Skeletal muscle tissue (tissue), 5 donors: ENCODE measurements around the gene NUTM2D. TPM values are rescaled to one million over a fixed set of nuclear protein-coding genes. Genes with fewer than 3 reads are reported as not detected.
"Not testable (repeated sequence)": the region's sequence is repeated elsewhere in the genome, so short reads cannot be mapped to it uniquely, and the experiment has no call there.

Experiments
- H3K27ac ChIP-seq: one replicate; pipeline ENCODE4 v1.7.0; 2013; ENCODE audit warnings: mild to moderate bottlenecking, low read depth, low read length, inconsistent platforms
- H3K27me3 ChIP-seq, 3 donors: one replicate each; pipeline ENCODE4 v1.7.0; 2013; ENCODE audit warnings: low read length in 3 of 3; ENCODE audit not compliant: control insufficient read depth in 3 of 3, insufficient read depth in 3 of 3
- H3K36me3 ChIP-seq, 3 donors: one replicate each; pipeline ENCODE4 v1.7.0; 2013; ENCODE audit warnings: low read length in 3 of 3; ENCODE audit not compliant: control insufficient read depth in 3 of 3, insufficient read depth in 3 of 3
- H3K4me1 ChIP-seq, 3 donors: one replicate each; pipeline ENCODE4 v1.7.0; 2013; ENCODE audit warnings: low read length in 3 of 3, mild to moderate bottlenecking in 3 of 3; ENCODE audit not compliant: control insufficient read depth in 3 of 3, insufficient read depth in 3 of 3
- H3K4me3 ChIP-seq, 3 donors: one replicate each; pipeline ENCODE4 v1.7.0; 2013; ENCODE audit warnings: low read length in 3 of 3
- H3K9ac ChIP-seq, 3 donors: one replicate each; pipeline ENCODE4 v1.7.0; 2013; ENCODE audit warnings: low read length in 3 of 3, mild to moderate bottlenecking in 3 of 3, moderate library complexity in 2 of 3, low read depth in 1 of 3
- H3K9me3 ChIP-seq, 3 donors: one replicate each; pipeline ENCODE4 v1.7.0; 2013; ENCODE audit warnings: low read length in 3 of 3; ENCODE audit not compliant: control insufficient read depth in 3 of 3
- small RNA-seq: library from RNA; depleted of rRNA; stranded (forward); fragments of <200 nt; gene quantifications from one replicate; pipeline ENCODE3, GENCODE V24; 2014
- total RNA-seq: library from RNA; depleted of rRNA; stranded (reverse); fragments of >200 nt; gene quantifications from one replicate; pipeline ENCODE4 v1.2.3, GENCODE V29; 2014
- donor health status: Osteomylitis.

The NUTM2D gene
- total RNA-seq, 1 donor from 2014 or later, result 2.6 TPM

- H3K4me1 ChIP-seq, H3K27ac ChIP-seq, H3K9ac ChIP-seq, H3K36me3 ChIP-seq, H3K9me3 ChIP-seq, H3K27me3 ChIP-seq, H3K4me3 ChIP-seq: not testable (repeated sequence)
Measured at GRCh38 chr10:87413921-87414320, 56.4 kb downstream of the NUTM2D start.

Small RNAs within 50 kb of the gene (small RNA-seq; reads per million reads assigned to genes)
- gene AL355334.1, result not detected

Other genes starting within 250 kb of the NUTM2D start
- gene NUTM2A, start 132.3 kb upstream of the NUTM2D start, total RNA-seq, result 1.0 TPM
- 14.1 TPM for gene MINPP1, start 147.1 kb downstream of the NUTM2D start, total RNA-seq